ENCODE measurements around the gene CLDN6. TPM values are rescaled to one million over a fixed set of nuclear protein-coding genes. Genes with fewer than 3 reads are reported as not detected.

The CLDN6 gene
- total and polyA plus RNA-seq, 2 of the 13 experiments (the other 11 are each of a cell fraction or from before 2014, with no cell fraction given), result 5.9 to 7.6 TPM

DNA sequence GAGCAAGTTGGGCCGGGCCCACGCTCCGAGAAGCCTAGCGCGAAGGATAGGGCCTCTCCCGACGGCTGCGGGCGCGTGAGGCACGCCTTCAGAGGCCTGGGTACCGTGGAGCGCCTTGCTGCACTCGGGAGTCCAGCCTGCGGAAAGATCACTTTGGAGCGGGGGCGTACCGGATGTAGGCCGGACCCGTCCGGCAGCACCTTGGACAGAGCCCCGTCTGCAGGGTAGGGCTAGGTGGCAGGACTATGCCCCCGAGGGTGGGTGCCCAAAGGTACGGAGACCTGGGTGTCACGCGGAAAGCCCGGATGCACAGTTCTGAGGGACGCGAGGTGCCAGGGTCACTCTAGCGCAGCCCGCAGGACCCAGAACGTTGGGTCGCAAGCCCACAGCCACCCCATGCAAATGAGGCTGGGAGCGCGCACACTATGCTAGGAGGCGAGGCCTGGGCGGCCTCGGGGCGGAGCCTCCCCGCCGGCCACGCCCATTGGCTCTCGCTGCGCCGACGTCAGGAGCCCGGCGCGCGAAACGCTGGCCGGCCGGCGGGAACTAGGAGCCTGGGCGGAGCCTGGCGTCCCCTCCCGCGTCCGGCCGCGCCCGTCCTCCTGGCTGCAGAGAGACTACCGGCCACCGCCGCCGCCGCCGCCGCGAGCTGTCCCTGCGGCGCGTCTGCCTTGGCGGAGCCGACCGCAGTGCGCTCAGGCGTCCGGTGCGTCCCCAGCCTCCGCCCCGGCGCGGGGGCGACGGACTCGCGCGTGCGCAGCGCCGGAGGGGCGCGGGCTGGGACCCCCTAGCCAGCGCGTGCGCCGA lies 49.0 kb downstream of the CLDN6 start, which contains the start of gene PAQR4 (continued):
- TF ChIP-seq, protein P1, sequence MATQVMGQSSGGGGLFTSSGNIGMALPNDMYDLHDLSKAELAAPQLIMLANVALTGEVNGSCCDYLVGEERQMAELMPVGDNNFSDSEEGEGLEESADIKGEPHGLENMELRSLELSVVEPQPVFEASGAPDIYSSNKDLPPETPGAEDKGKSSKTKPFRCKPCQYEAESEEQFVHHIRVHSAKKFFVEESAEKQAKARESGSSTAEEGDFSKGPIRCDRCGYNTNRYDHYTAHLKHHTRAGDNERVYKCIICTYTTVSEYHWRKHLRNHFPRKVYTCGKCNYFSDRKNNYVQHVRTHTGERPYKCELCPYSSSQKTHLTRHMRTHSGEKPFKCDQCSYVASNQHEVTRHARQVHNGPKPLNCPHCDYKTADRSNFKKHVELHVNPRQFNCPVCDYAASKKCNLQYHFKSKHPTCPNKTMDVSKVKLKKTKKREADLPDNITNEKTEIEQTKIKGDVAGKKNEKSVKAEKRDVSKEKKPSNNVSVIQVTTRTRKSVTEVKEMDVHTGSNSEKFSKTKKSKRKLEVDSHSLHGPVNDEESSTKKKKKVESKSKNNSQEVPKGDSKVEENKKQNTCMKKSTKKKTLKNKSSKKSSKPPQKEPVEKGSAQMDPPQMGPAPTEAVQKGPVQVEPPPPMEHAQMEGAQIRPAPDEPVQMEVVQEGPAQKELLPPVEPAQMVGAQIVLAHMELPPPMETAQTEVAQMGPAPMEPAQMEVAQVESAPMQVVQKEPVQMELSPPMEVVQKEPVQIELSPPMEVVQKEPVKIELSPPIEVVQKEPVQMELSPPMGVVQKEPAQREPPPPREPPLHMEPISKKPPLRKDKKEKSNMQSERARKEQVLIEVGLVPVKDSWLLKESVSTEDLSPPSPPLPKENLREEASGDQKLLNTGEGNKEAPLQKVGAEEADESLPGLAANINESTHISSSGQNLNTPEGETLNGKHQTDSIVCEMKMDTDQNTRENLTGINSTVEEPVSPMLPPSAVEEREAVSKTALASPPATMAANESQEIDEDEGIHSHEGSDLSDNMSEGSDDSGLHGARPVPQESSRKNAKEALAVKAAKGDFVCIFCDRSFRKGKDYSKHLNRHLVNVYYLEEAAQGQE (IDR thresholded peaks at IDR 0.05; ENCODE audit: borderline replicate concordance in 1 of 2, low read depth in 1 of 2, low read length in 2 of 2), result peak in 1 of 2 experiments; percentile 99
- no peak for TF ChIP-seq ZNF562 (CRISPR knock-in tag; IDR thresholded peaks at IDR 0.05; ENCODE audit: borderline replicate concordance)
- TF ChIP-seq ZBTB8A (CRISPR knock-in tag; IDR thresholded peaks at IDR 0.05; ENCODE audit: borderline replicate concordance, low read depth), result peak; percentile 63; the same call in 1 of the 2 replicates
- TF ChIP-seq, protein P2, sequence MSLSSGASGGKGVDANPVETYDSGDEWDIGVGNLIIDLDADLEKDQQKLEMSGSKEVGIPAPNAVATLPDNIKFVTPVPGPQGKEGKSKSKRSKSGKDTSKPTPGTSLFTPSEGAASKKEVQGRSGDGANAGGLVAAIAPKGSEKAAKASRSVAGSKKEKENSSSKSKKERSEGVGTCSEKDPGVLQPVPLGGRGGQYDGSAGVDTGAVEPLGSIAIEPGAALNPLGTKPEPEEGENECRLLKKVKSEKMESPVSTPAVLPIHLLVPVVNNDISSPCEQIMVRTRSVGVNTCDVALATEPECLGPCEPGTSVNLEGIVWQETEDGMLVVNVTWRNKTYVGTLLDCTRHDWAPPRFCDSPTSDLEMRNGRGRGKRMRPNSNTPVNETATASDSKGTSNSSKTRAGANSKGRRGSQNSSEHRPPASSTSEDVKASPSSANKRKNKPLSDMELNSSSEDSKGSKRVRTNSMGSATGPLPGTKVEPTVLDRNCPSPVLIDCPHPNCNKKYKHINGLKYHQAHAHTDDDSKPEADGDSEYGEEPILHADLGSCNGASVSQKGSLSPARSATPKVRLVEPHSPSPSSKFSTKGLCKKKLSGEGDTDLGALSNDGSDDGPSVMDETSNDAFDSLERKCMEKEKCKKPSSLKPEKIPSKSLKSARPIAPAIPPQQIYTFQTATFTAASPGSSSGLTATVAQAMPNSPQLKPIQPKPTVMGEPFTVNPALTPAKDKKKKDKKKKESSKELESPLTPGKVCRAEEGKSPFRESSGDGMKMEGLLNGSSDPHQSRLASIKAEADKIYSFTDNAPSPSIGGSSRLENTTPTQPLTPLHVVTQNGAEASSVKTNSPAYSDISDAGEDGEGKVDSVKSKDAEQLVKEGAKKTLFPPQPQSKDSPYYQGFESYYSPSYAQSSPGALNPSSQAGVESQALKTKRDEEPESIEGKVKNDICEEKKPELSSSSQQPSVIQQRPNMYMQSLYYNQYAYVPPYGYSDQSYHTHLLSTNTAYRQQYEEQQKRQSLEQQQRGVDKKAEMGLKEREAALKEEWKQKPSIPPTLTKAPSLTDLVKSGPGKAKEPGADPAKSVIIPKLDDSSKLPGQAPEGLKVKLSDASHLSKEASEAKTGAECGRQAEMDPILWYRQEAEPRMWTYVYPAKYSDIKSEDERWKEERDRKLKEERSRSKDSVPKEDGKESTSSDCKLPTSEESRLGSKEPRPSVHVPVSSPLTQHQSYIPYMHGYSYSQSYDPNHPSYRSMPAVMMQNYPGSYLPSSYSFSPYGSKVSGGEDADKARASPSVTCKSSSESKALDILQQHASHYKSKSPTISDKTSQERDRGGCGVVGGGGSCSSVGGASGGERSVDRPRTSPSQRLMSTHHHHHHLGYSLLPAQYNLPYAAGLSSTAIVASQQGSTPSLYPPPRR (CRISPR knock-in tag; IDR thresholded peaks at IDR 0.05; ENCODE audit: borderline replicate concordance), result peak; percentile 75; the same call in 1 of the 2 replicates
- TF ChIP-seq ZNF350 (CRISPR knock-in tag; IDR thresholded peaks at IDR 0.05; ENCODE audit: borderline replicate concordance, low read depth), result peak; percentile 86; the same call in 1 of the 2 replicates
- TF ChIP-seq ZNF335 (CRISPR knock-in tag; IDR thresholded peaks at IDR 0.05), result peak; percentile 93; the same call in 1 of the 2 replicates
- peak; percentile 79; the same call in 1 of the 2 replicates for TF ChIP-seq KMT2A (CRISPR knock-in tag; IDR thresholded peaks at IDR 0.05)
- no peak for TF ChIP-seq FOXK2 (IDR thresholded peaks at IDR 0.05)
- no peak for TF ChIP-seq NCOA5 (CRISPR knock-in tag; IDR thresholded peaks at IDR 0.05)
- TF ChIP-seq SALL1 (CRISPR knock-in tag; IDR thresholded peaks at IDR 0.05), result peak; percentile 99
- TF ChIP-seq SMAD1 (CRISPR knock-in tag; IDR thresholded peaks at IDR 0.05; ENCODE audit: borderline replicate concordance, low read depth), result peak; percentile 72; the same call in 1 of the 2 replicates
- no peak for TF ChIP-seq HNRNPH1 (optimal IDR thresholded peaks at IDR 0.05; ENCODE audit: low read depth, low read length)
- TF ChIP-seq, protein P3, sequence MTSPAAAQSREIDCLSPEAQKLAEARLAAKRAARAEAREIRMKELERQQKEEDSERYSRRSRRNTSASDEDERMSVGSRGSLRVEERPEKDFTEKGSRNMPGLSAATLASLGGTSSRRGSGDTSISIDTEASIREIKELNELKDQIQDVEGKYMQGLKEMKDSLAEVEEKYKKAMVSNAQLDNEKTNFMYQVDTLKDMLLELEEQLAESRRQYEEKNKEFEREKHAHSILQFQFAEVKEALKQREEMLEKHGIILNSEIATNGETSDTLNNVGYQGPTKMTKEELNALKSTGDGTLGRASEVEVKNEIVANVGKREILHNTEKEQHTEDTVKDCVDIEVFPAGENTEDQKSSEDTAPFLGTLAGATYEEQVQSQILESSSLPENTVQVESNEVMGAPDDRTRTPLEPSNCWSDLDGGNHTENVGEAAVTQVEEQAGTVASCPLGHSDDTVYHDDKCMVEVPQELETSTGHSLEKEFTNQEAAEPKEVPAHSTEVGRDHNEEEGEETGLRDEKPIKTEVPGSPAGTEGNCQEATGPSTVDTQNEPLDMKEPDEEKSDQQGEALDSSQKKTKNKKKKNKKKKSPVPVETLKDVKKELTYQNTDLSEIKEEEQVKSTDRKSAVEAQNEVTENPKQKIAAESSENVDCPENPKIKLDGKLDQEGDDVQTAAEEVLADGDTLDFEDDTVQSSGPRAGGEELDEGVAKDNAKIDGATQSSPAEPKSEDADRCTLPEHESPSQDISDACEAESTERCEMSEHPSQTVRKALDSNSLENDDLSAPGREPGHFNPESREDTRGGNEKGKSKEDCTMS (CRISPR knock-in tag; conservative IDR thresholded peaks at IDR 0.05), result peak; percentile 91; the same call in 1 of the 2 replicates
